GM23338 (cell line): ENCODE results near the gene PTPRN2.

Source experiments
- CREB1 ChIP-seq: fragments of 250-450 bp; sonication (Bioruptor Pico); IDR thresholded peaks from 2 replicates; pipeline ENCODE4 v1.5.0; 2020; ENCODE audit warnings: low read depth, mild to moderate bottlenecking, moderate library complexity
- CTCF ChIP-seq, 2 experiments: fragments of 200-600 bp in 1 of 2; sonication (generic) in 1 of 2; conservative IDR thresholded peaks; 2 replicates each; pipeline versions ENCODE4 v1.5.1 to v1.6.1; 2016 to 2017; ENCODE audit warnings: antibody characterized with exemption in 2 of 2, low read depth in 2 of 2, mild to moderate bottlenecking in 2 of 2, moderate library complexity in 1 of 2
- EZH2 ChIP-seq: fragments of 200-600 bp; sonication (generic); IDR thresholded peaks from one replicate; pipeline ENCODE4 v1.8.0; 2017; ENCODE audit warnings: antibody characterized with exemption, mild to moderate bottlenecking, low read depth; ENCODE audit not compliant: unreplicated experiment
- EZH2phosphoT487 ChIP-seq: fragments of 200-600 bp; sonication (generic); IDR thresholded peaks from one replicate; pipeline ENCODE4 v1.8.1; 2018; ENCODE audit warnings: antibody characterized with exemption; ENCODE audit not compliant: unreplicated experiment
- POLR2AphosphoS5 ChIP-seq: IDR thresholded peaks from 2 replicates; pipeline ENCODE4 v1.6.1; 2016; ENCODE audit warnings: antibody characterized with exemption, low read depth
- TF ChIP-seq, protein P1 (sequence below): IDR thresholded peaks from 2 replicates; pipeline ENCODE4 v1.6.1; 2016; ENCODE audit warnings: antibody characterized with exemption

GRCh38 chr7:157678501-157678900 lies 909.1 kb downstream of the PTPRN2 start:
- TF ChIP-seq CTCF (conservative IDR thresholded peaks at IDR 0.05; ENCODE audit: low read depth in 2 of 2) (no peak), POLR2AphosphoS5 (no peak), EZH2 (no peak), EZH2phosphoT487 (no peak), CREB1 (no peak)
- TF ChIP-seq, protein P1, sequence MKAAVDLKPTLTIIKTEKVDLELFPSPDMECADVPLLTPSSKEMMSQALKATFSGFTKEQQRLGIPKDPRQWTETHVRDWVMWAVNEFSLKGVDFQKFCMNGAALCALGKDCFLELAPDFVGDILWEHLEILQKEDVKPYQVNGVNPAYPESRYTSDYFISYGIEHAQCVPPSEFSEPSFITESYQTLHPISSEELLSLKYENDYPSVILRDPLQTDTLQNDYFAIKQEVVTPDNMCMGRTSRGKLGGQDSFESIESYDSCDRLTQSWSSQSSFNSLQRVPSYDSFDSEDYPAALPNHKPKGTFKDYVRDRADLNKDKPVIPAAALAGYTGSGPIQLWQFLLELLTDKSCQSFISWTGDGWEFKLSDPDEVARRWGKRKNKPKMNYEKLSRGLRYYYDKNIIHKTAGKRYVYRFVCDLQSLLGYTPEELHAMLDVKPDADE: no peak
